B cell (primary cell): ENCODE data around the gene CRYBA1. TPM values are rescaled to one million over a fixed set of nuclear protein-coding genes. Genes with fewer than 3 reads are reported as not detected.

Experiments
- ATAC-seq: fragments of 200-7000 bp; cut with Tn5 transposase; one replicate; pipeline ENCODE4 v1.10.0; 2021; ENCODE audit warnings: low read depth, mild to moderate bottlenecking, moderate number of reproducible peaks, moderate library complexity
- CTCF ChIA-PET: fragments of 350-600 bp; sonication (Branson Sonifier 250); formaldehyde crosslinking; loops from one replicate; lab custom pipeline; 2021; ENCODE audit warnings: antibody characterized with exemption, inconsistent platforms; lab: Charles Lee
- POLR2A ChIA-PET: fragments of 350-600 bp; sonication (Branson Sonifier 250); formaldehyde crosslinking; loops from one replicate; lab custom pipeline; 2021; ENCODE audit warnings: antibody characterized with exemption; lab: Charles Lee
- DNase-seq: peaks from one replicate; pipeline ENCODE4 v3.0.0; 2013
- H2AFZ ChIP-seq: 2 replicates; pipeline ENCODE4 v1.6.1; 2012; ENCODE audit warnings: mild to moderate bottlenecking, low read depth, low read length; ENCODE audit not compliant: insufficient read depth, poor library complexity, severe bottlenecking
- H3K27ac ChIP-seq, 2 donors: 1 replicate in 1 of 2; 2 replicates in 1 of 2; pipeline ENCODE4 v1.5.1; 2012 to 2013; ENCODE audit warnings: low read length in 2 of 2, mild to moderate bottlenecking in 2 of 2, moderate library complexity in 1 of 2
- H3K27me3 ChIP-seq, 4 experiments: fragments of 200-600 bp in 1 of 4; sonication (generic) in 1 of 4; replicated peaks in 1 of 4; 1 replicate in 2 of 4; 2 replicates in 2 of 4; pipeline versions ENCODE4 v1.6.1 to v1.7.0; 2013 to 2016; ENCODE audit warnings: low read length in 3 of 4, mild to moderate bottlenecking in 2 of 4, mixed read lengths in 1 of 4, moderate library complexity in 1 of 4; ENCODE audit not compliant: insufficient read depth in 4 of 4, control insufficient read depth in 3 of 4; ENCODE audit errors: control extremely low read depth in 1 of 4
- H3K36me3 ChIP-seq, 2 experiments: replicated peaks in 1 of 2; 1 replicate in 1 of 2; 2 replicates in 1 of 2; pipeline versions ENCODE4 v1.6.1 to v1.7.1; 2013; ENCODE audit warnings: low read length in 1 of 2; ENCODE audit not compliant: insufficient read depth in 2 of 2, control insufficient read depth in 1 of 2; ENCODE audit errors: control extremely low read depth in 1 of 2, extremely low read depth in 1 of 2
- H3K4me1 ChIP-seq, 2 donors: fragments of 200-600 bp in 1 of 2; sonication (generic) in 1 of 2; 1 replicate in 1 of 2; 2 replicates in 1 of 2; pipeline versions ENCODE4 v1.5.1 to v1.6.1; 2013 to 2017; ENCODE audit warnings: low read length in 2 of 2; ENCODE audit not compliant: control insufficient read depth in 2 of 2, insufficient read depth in 2 of 2
- H3K4me2 ChIP-seq: replicated peaks from 2 replicates; pipeline ENCODE3; 2012; ENCODE audit warnings: mild to moderate bottlenecking, low read depth, low read length; ENCODE audit not compliant: poor library complexity, severe bottlenecking
- H3K4me3 ChIP-seq, 5 experiments: fragments of 200-600 bp in 1 of 5; sonication (generic) in 1 of 5; 1 replicate in 3 of 5; 2 replicates in 2 of 5; pipeline versions ENCODE4 v1.5.1 to v1.7.0; 2011 to 2016; ENCODE audit warnings: low read length in 4 of 5, mild to moderate bottlenecking in 4 of 5, low read depth in 2 of 5, control low read depth in 1 of 5, moderate library complexity in 1 of 5; ENCODE audit not compliant: insufficient read depth in 1 of 5; ENCODE audit errors: control extremely low read depth in 1 of 5, extremely low read depth in 1 of 5
- H3K79me2 ChIP-seq: fragments of 200-600 bp; sonication (generic); one replicate; pipeline ENCODE4 v1.6.0; 2016; ENCODE audit warnings: low read length; ENCODE audit not compliant: control insufficient read depth, insufficient read depth
- H3K9ac ChIP-seq: fragments of 200-600 bp; sonication (generic); 2 replicates; pipeline ENCODE4 v1.6.1; 2017; ENCODE audit warnings: mild to moderate bottlenecking, low read length, moderate library complexity
- H3K9me3 ChIP-seq, 3 donors: one replicate each; pipeline versions ENCODE4 v1.6.1 to v1.7.1; 2013; ENCODE audit warnings: low read length in 2 of 3; ENCODE audit not compliant: control insufficient read depth in 2 of 3, insufficient read depth in 1 of 3; ENCODE audit errors: control extremely low read depth in 1 of 3
- H4K20me1 ChIP-seq: 2 replicates; pipeline ENCODE4 v1.6.0; 2012; ENCODE audit warnings: mild to moderate bottlenecking, low read length; ENCODE audit not compliant: insufficient read depth, control insufficient read depth, poor library complexity, severe bottlenecking
- H3K27ac Mint-ChIP-seq: one replicate; pipeline ENCODE4 v1.8.0; 2021; ENCODE audit warnings: mixed read lengths
- H3K27me3 Mint-ChIP-seq: one replicate; pipeline ENCODE4 v1.8.0; 2021; ENCODE audit warnings: mixed read lengths
- H3K4me1 Mint-ChIP-seq: one replicate; pipeline ENCODE4 v1.8.0; 2021; ENCODE audit warnings: mixed read lengths
- H3K4me3 Mint-ChIP-seq: one replicate; pipeline ENCODE4 v1.8.0; 2021; ENCODE audit warnings: mixed read lengths
- H3K9me3 Mint-ChIP-seq: one replicate; pipeline ENCODE4 v1.8.0; 2022; ENCODE audit warnings: mixed read lengths; ENCODE audit not compliant: insufficient read depth
- EZH2 ChIP-seq: IDR thresholded peaks from 2 replicates; pipeline ENCODE4 v1.6.1; 2012; ENCODE audit warnings: borderline replicate concordance, low read depth, mild to moderate bottlenecking, moderate library complexity, low read length; ENCODE audit not compliant: insufficient read depth, poor library complexity, severe bottlenecking
- WGBS: methylation state at CpG from one replicate; pipeline ENCODE4 v1.1.5; 2013; ENCODE audit warnings: missing lambda C conversion rate; ENCODE audit not compliant: insufficient coverage; 5-methylcytosine and 5-hydroxymethylcytosine counted together
- intact Hi-C: fragments of 100-400 bp; cut with micrococcal nuclease; formaldehyde crosslinking; loops from one replicate; pipeline ENCODE4 v1.10.0; 2022
- polyA plus RNA-seq: library from polyadenylated mRNA; depleted of rRNA; stranded (reverse); fragments of >200 nt; gene quantifications from 2 replicates; pipeline ENCODE4 v1.2.3, GENCODE V29; 2012
- total RNA-seq, 2 donors: library from RNA; stranded (reverse); fragments of 120-200 nt in 1 of 2; gene quantifications; 1 replicate in 1 of 2; 2 replicates in 1 of 2; pipeline versions ENCODE4 v1.2.3 to v1.2.4, GENCODE V29; 2013 to 2022
- TF ChIP-seq, protein P1 (sequence below): fragments of 200-600 bp; IDR thresholded peaks from one replicate; pipeline ENCODE4 v1.8.0; 2022; ENCODE audit warnings: antibody characterized with exemption, mild to moderate bottlenecking

The CRYBA1 gene
- total and polyA plus RNA-seq, 2 donors (not counting 1 experiment from before 2014, with no cell fraction given): not detected

- 86% methylated on average over 6 of the region's 9 CpGs for WGBS
- Histone ChIP-seq H3K9ac (no peak overlapping the region), H4K20me1 (no peaks in the 10 kb centered on the region), H2AFZ (no peak overlapping the region), H3K4me2 (no peak overlapping the region), H3K27ac (no peak overlapping the region), H3K4me3 (no peak overlapping the region), H3K4me1 (peaks cover 0 to 3% of the 10 kb centered on the region in 2 donors), H3K27me3 (no peaks in the 10 kb centered on the region), H3K79me2 (no peaks in the 10 kb centered on the region), H3K36me3 (no peaks in the 10 kb centered on the region), H3K9me3 (no peaks in the 10 kb centered on the region)
- POLR2A ChIA-PET: no interaction called here
- Mint-ChIP-seq H3K27me3 (no peaks in the 10 kb centered on the region), H3K27ac (no peak overlapping the region), H3K4me3 (no peak overlapping the region), H3K4me1 (peaks cover 2% of the 10 kb centered on the region), H3K9me3 (no peaks in the 10 kb centered on the region)
- no peak for TF ChIP-seq EZH2
- TF ChIP-seq, protein P1, sequence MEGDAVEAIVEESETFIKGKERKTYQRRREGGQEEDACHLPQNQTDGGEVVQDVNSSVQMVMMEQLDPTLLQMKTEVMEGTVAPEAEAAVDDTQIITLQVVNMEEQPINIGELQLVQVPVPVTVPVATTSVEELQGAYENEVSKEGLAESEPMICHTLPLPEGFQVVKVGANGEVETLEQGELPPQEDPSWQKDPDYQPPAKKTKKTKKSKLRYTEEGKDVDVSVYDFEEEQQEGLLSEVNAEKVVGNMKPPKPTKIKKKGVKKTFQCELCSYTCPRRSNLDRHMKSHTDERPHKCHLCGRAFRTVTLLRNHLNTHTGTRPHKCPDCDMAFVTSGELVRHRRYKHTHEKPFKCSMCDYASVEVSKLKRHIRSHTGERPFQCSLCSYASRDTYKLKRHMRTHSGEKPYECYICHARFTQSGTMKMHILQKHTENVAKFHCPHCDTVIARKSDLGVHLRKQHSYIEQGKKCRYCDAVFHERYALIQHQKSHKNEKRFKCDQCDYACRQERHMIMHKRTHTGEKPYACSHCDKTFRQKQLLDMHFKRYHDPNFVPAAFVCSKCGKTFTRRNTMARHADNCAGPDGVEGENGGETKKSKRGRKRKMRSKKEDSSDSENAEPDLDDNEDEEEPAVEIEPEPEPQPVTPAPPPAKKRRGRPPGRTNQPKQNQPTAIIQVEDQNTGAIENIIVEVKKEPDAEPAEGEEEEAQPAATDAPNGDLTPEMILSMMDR: no peak
- intact Hi-C loops: no loop called here
- no peak for ATAC-seq
- CTCF ChIA-PET: interaction anchor here (0.6 kb wide), 1 partner anchor 100 kb away, joined by 4 read pairs; no protein-coding TSS in a partner anchor
- no peak for DNase-seq
Observed at GRCh38 chr17:29240968-29241963, 5.4 kb upstream of the CRYBA1 start.

- Histone ChIP-seq H2AFZ (no peak overlapping the region), H3K9me3 (no peaks in the 10 kb centered on the region), H3K4me1 (peaks cover 0 to 3% of the 10 kb centered on the region in 2 donors), H3K4me2 (no peak overlapping the region), H3K79me2 (no peaks in the 10 kb centered on the region), H3K27me3 (no peaks in the 10 kb centered on the region), H3K4me3 (no peak overlapping the region), H3K36me3 (no peaks in the 10 kb centered on the region), H3K27ac (no peak overlapping the region), H4K20me1 (no peaks in the 10 kb centered on the region), H3K9ac (no peak overlapping the region)
- H3K27me3 Mint-ChIP-seq: no peaks in the 10 kb centered on the region
- DNase-seq: no peak
- ChIA-PET CTCF (interaction anchor here (0.6 to 1.0 kb wide), 3 partner anchors 23 to 101 kb away, joined by 3 to 7 read pairs (median 4); no protein-coding TSS in a partner anchor), POLR2A (no interaction called here)
- intact Hi-C loops: no loop called here
- ATAC-seq: no peak
- no peak overlapping the region for H3K27ac Mint-ChIP-seq
- peaks cover 2% of the 10 kb centered on the region for H3K4me1 Mint-ChIP-seq
- WGBS: no CpG with 5 or more reads among the region's 1 CpG
- H3K4me3 Mint-ChIP-seq: no peak overlapping the region
- H3K9me3 Mint-ChIP-seq: no peaks in the 10 kb centered on the region
- TF ChIP-seq EZH2: no peak
- TF ChIP-seq, protein P1: no peak
Observed at GRCh38 chr17:29242051-29242450, 4.6 kb upstream of the CRYBA1 start.
